A204.1 (cell line): Measurements from ENCODE around the gene ITPR3.

ENCODE experiments used
- FAIRE-seq: peaks from 2 replicates; lab custom pipeline; 2012; peaks lifted over from hg19 to GRCh38; lab: Jason Lieb, UNC

The ITPR3 gene

DNA sequence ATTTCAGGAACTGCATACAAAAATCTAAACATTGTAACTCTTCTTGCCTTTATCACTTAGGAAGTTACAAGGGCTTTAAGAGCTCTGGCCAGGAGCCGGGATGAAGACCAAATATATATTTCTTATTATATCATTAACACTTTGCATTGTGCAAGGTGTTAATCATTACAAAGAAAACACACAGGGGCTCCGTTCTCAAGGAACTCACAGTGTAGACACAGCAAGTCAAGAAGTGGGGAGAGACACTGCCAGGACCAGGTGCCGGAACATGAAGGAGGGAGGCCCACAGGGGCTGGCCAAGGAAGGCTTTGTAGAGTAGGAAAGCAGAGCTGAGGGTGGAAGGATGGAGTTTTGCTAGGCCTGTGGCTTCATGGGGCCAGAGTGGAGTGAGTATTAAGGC is 17.4 kb downstream of the ITPR3 start:
- no peak for FAIRE-seq

- FAIRE-seq, result no peak
These were observed 18.4 kb downstream of the ITPR3 start for GRCh38 chr6:33639559-33639958.

DNA sequence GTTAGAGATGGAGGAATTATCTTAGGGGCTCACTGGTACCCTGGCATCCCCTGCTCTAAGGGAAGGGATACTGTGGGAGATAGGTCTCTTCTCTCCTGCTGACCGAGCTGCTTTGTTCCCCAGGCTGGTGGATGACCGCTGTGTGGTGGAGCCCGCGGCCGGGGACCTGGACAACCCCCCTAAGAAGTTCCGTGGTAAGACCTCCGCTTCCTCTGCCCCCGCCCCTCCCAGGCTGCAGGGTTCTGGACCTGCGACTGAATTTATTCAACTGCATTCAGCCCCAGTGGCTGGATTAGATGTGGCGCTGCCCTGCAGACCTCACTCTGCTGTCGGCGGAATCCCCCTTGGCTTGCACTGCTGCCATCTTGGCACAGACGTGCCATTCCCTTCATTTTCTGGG is 19.2 kb downstream of the ITPR3 start:
- no peak for FAIRE-seq

- no peak for FAIRE-seq
These were observed 20.0 kb downstream of the ITPR3 start for GRCh38 chr6:33641144-33641543.

GRCh38 chr6:33641602-33642001 is 20.5 kb downstream of the ITPR3 start:
- FAIRE-seq, result no peak

- no peak for FAIRE-seq
These were observed 21.8 kb downstream of the ITPR3 start for GRCh38 chr6:33642897-33643296.

DNA sequence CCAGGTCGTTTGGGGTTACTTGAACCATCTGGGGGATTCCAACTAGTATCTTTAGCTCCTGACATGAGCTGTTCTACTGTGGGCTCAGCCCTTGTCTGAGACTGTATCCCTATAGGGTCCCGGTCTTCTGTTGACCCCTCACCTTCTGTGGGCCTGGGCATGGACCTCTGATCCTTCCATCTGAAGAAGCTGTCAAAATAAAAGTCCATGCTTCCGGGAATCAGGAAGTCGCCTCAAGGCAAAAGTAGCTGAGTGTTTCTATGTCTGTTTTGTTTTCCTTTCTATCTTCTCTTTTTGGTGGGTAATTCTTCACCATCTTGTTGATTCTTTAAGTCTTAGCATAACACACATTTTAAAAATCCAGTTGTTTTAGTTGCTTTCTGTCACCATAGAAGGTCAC is 30.3 kb downstream of the ITPR3 start:
- FAIRE-seq, result no peak

GRCh38 chr6:33652002-33652401 is 30.9 kb downstream of the ITPR3 start:
- FAIRE-seq, result no peak

GRCh38 chr6:33654831-33655554 is 33.9 kb downstream of the ITPR3 start:
- no peak for FAIRE-seq

DNA sequence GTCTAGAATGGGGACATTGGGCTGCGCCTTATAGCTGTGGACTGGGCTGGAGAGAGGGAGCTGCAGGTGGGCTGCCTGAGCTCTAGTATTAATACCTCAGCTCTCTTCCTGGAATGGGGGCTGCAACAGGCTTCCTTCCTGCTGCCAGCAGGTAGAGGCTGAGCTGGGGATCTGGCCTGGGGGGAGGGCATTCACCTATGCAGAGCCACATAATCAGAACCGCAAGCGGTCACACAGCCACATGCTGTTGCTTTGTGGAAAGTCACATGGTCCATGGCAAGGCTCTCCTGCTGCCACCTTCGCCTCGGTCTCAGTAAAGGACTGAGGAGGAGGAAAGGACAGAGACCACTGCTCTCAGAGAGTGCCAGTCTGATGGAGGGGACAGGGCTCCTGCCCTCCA is 35.7 kb downstream of the ITPR3 start:
- no peak for FAIRE-seq

DNA sequence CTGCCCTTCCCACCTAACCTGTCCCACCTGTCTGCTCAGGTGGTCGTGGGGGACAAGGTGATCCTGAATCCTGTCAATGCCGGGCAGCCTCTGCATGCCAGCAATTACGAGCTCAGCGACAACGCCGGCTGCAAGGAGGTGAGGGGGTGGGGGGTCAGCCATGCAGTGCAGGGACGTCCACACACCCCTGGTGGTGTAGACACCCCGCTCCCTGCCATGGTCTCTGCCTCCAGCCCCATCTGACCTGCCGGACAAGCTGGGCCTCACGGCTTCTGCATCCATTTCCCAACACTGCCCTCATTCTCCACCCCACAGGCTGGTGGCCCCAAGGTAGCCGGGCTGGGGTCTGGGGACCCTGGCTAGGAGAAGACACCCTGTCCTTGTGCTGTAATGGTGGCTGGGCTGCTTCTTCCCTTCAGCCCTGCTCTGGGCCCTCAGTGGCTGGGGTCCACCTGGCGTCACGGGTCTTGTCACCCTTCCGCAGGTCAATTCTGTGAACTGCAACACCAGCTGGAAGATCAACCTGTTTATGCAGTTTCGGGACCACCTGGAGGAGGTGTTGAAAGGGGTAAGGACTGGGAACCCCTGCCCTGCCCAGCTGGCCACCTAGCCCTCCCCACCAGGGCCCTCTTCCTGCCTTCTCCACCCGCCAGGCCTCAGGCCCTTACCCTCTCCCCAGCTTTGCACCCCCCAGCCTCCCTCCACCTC is 38.0 kb downstream of the ITPR3 start:
- no peak for FAIRE-seq

DNA sequence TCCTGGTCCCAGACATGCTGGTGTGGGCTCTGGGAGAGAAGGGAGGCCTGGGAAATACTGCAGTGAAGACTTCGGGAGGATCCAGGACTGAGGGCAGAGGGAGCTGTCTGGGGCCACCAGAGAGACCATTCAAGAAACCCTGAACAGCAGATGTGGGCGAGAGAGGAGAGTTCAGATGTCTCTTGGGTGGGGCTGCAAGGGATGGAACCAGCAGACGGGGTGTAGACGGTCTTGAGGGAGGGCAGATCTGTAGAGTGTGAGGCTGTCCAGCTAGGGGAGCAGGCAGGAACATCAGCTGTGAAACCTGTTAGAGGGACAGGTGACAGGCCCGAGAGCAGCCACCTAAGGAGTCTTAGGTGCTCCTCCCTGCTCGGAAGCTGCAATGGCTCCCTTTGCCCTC is 38.9 kb downstream of the ITPR3 start:
- no peak for FAIRE-seq

- FAIRE-seq, result no peak
These were observed 40.1 kb downstream of the ITPR3 start for GRCh38 chr6:33661106-33661838.

DNA sequence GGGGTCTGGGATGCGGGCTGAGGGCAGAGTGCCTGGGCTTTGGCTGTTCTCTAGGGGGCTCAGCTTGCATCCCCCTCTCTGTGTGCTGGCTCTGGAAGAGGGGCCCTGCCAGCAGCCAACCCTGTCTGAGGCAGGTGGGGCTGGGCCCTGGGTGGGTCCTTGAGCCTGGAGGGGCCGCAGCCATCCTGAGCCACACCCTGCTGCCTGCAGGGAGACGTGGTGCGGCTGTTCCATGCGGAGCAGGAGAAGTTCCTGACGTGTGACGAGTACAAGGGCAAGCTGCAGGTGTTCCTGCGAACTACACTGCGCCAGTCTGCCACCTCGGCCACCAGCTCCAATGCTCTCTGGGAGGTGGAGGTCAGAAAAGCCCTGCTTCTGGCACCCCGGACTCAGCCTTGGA is 41.2 kb downstream of the ITPR3 start:
- no peak for FAIRE-seq

DNA sequence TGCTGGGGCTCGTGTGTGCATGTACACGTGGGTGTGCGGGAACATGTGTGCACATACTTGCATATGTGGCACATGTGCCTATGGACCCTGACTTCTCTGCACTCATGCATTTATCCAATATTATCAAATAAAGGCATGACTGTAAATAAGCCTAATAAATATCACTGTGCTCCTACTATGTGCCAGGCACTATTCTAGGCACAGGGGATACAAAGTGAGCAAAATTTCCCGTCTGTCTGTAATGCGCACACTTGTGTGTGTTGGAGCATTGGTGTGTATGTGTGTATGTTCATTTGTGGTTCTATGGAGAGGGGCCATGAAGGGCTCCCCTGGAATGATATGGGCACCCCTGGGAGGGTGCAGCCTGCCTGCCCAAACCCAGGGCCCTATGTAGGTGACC is 41.9 kb downstream of the ITPR3 start:
- FAIRE-seq, result no peak

DNA sequence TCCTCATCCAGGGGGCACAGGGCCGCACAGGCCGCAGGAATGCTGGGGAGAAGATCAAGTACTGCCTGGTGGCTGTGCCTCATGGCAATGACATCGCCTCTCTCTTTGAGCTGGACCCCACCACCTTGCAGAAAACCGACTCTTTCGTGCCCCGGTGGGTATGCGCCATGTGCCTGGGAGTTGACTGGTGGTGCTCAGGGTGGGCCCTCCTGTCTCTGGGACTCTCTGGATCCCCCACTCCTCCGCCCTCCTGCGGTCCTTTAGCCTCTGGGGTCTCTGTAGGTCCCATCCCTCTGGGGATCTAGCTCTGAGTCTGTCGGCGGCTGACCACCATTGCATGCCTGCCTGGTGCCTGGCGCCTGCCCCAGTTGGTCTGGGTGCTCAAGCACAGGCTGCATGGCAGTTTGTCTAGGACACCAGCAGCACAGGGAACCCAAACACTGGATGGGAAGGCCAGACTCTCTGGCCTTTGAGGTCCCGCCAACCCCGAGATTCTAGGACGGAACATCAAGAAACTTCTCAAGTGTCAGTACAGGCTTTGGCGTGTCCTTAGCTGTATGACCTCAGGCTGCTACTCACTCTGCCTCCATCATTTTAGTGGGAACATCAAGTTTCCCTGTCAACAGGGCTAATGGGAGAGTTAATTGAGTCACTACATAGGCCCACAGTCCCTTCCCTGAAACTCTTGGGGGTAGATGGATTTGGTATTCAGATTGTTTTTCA is 42.8 kb downstream of the ITPR3 start:
- no peak for FAIRE-seq

DNA sequence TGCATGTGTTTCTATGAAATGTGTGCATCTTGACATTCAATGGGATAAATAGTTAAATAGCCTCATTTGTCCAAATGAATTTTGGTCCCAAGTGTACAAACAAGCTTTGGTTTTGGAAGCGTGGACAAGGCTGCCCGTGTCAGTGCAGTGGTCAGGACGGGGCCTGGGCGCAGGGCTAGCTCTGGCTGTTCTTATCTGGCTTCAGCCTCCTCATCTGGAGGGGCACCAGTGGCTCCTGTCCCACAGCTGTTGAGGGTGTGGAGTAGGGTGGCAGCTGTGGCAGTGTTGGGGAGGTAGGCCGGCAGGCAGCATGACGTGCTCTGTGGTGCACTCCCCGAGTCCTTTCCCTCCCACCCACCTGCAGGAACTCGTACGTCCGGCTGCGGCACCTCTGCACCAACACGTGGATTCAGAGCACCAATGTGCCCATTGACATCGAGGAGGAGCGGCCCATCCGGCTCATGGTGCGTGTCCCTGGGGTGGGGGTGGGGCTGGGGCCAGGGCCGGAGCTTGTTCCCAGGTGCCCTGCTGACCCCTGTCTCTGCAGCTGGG is 43.5 kb downstream of the ITPR3 start:
- FAIRE-seq, result no peak

DNA sequence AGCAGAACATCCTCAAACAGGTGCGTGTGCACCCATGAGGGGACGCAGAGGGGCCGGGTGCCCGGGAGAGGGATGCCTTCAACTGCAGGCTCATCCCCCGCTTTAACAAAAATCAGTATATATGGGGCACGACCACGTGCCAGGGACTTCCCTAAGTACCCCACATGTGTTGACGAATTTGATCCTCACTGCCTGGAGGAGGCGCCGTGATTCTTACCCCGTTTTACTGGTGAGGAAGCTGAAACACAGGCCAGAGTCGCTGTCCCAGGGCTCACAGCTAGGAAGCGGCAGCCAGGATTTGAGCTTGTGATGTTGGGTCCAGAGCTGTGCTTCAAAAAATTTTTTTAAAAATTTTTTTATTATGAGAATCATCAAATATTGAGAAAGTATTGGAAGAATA is 44.8 kb downstream of the ITPR3 start:
- no peak for FAIRE-seq

DNA sequence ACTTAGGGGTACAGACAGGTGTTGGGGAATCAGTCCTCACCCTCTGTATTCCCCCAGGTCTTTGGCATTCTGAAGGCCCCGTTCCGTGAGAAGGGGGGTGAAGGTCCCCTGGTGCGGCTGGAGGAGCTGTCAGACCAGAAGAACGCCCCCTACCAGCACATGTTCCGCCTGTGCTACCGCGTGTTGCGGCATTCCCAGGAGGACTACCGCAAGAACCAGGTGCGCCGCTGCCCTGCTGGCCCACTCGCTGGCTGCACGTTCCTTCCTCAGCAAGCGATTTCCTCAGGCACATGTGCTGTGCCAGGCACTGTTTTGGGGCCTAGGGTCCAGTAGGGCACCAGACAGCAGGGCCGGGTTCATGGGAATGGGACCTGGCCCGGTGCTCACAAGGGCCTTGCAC is 46.0 kb downstream of the ITPR3 start:
- FAIRE-seq, result no peak

DNA sequence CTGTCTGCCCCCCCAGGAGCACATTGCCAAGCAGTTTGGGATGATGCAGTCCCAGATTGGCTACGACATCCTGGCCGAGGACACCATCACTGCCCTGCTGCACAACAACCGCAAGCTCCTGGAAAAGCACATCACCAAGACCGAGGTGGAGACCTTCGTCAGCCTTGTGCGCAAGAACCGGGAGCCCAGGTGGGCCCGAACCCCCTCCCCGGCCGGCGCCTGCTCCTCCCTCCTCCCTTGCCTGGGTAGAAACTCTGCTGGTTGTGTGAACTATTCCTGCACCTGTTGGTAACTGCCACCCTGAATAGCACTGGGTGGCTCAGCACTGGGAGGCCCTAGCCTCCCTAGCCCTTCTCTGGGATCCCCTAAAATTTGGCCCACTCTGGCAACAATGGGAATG is 46.7 kb downstream of the ITPR3 start:
- FAIRE-seq, result no peak

- FAIRE-seq, result no peak
These were observed 47.2 kb downstream of the ITPR3 start for GRCh38 chr6:33668328-33668727.

DNA sequence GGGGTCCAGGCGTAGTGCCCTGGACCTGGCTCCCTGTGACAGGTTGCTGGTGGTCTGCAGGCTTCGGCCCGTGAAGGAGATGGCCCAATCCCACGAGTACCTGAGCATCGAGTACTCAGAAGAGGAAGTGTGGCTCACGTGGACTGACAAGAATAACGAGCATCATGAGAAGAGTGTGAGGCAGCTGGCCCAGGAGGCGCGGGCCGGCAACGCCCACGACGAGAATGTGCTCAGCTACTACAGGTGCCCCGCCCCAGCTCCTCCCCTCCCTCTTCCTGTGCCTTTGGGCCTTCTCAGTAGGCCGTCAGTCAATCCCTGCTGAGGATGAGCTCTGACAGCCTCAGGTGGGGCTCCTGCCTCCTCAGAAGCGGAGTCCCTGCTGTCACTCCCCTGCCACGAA is 47.8 kb downstream of the ITPR3 start:
- no peak for FAIRE-seq
